HG02588 (cell line): Measurements from ENCODE around the gene SLX1B.
"Not testable (repeated sequence)": the region's sequence is repeated elsewhere in the genome, so short reads cannot be mapped to it uniquely, and the experiment has no call there.

ENCODE experiments used
- ATAC-seq: cut with Tn5 transposase; IDR thresholded peaks from one replicate; pipeline ENCODE4 v1.9.1; 2021; ENCODE audit warnings: mild to moderate bottlenecking, moderate library complexity; ENCODE audit not compliant: unreplicated experiment

The SLX1B gene

DNA sequence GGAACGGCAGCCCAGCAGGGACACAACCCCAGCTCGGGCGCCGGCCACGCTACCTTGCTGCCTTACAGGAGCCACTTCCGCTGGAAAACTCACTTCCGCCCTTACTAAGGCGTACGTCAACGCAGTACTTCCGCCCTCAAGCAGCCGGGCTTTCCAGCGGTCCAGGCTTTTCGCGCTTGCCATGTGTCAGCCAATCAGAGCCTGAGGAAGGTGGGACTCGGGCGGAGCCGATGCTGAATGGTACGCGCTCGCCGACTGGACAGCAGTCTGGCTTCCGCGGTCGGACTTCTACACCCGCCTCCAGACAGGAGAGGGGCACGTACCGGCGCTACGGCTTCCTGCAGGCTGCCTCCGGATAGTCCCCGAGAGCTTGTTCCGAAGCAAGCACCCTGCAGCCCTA is at the start of gene SLX1B, which contains the start of gene BOLA2:
TSS of gene SLX1B (plus strand) at position 265 of the 400 bp plus-strand sequence.
TSS of gene BOLA2 (minus strand) at position 83 of the 400 bp plus-strand sequence. CDS start 98 bp downstream, outside the sequence.
- peak; percentile 84 for ATAC-seq

DNA sequence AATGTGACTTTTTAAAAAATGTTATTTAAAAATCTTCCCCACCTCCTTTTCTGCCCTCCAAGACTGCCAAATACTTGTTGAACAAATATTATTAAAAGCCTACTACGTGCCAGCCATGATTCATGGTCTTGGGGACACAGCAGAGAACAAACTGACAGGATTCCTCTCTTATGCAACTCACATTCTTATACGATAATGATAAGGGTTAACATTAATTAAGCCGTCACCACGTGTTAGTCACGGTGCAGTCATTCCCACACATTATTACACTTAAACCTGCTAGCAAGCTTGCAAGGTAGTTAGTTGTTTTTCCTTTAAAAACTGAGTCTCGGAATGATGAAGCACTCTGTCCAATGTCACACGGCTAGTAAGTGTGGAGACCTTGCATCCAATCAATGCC is 49.1 kb upstream of the SLX1B start:
- ATAC-seq: not testable (repeated sequence)

DNA sequence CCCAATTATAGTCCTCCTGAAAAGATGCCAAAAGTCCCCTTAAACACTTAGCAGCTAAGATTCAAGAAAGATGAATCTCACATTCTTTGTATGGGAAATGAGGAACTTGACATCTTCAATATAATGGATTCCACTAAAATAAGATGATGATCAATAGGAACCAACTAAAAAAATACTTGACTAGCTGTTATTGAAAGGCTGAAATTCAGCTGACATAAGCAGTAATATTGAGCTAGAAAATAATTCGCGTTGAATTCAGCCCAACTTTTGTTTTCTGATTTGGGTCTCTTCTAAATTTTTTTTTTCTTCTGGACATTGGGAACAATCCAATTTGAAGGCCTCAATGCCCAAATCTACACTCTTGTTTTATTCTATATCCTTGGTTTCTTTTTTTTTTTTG is 30.7 kb upstream of the SLX1B start:
- not testable (repeated sequence) for ATAC-seq

DNA sequence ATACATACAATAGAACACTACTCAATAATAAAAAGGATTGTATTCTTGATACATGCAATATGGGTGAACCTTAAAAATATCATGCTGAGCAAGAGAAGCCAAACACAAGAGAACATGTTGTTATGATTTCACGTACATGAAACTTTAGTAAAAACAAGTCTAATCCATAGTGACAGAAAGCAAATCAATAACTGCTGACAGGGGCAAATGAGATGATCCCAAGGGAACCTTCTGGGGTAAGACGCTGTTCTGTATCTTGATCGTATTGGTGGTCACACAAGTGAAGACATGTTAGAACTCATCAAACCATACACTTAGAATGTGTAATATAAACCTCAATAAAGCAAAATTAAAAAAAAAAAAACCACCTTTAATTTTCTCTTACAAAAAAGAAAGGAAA is 28.9 kb upstream of the SLX1B start:
- ATAC-seq: not testable (repeated sequence)

DNA sequence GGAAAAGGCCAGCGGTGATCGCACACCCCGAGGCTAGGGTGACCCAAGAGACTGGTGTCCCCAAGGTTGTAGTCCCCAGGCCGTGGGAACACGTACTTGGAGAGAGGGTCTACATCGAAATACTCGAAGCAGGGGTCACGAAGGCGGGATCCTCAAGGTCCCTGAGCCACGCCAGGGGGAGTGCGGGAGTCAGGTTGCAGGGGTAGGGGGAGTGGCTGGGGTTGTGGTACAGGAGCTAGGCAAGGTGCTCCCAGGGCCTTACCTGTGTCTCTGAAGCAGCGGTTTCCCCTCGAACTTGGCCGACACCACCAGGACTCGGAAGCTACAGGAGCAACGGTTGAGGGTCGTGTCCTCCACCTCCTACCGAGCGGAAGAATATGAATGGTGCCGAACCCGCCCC is 579 bp upstream of the SLX1B start:
- ATAC-seq: peak; percentile 3

DNA sequence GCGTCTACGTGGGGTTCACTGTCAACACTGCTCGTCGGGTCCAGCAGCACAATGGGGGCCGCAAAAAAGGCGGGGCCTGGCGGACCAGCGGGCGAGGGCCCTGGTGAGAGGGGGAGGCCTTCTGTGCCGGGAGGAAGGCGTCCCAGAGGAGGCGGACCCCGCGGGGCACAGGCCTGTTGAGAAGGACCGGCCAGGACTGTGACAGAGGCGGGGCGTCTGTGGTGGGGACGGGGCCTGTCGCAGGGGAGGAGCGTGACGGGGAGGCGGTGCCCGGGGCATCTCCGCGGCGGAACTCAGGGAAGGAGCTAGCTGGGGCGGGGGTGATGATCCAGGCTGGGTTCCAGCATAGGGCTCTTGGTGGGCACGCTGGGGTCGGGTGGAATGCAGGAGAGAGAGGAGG is 495 bp downstream of the SLX1B start:
- peak; percentile 48 for ATAC-seq

DNA sequence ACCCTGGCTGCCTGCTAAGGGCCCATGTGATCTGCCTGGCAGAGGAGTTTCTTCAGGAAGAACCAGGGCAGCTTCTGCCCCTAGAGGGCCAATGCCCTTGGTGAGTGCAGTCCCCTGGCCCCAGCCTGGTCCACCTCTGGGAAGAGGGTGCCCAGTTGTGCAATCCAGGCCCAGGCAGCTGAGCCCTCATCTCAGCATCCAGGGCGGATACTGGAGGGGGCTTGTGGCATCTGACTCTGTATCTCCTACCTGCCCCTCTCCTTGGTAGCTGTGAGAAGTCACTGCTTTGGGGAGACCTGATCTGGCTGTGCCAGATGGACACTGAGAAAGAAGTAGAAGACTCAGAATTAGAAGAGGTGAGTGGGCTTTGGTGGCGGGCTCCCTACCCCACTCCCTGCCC is 3.3 kb downstream of the SLX1B start:
- ATAC-seq: not testable (repeated sequence)

DNA sequence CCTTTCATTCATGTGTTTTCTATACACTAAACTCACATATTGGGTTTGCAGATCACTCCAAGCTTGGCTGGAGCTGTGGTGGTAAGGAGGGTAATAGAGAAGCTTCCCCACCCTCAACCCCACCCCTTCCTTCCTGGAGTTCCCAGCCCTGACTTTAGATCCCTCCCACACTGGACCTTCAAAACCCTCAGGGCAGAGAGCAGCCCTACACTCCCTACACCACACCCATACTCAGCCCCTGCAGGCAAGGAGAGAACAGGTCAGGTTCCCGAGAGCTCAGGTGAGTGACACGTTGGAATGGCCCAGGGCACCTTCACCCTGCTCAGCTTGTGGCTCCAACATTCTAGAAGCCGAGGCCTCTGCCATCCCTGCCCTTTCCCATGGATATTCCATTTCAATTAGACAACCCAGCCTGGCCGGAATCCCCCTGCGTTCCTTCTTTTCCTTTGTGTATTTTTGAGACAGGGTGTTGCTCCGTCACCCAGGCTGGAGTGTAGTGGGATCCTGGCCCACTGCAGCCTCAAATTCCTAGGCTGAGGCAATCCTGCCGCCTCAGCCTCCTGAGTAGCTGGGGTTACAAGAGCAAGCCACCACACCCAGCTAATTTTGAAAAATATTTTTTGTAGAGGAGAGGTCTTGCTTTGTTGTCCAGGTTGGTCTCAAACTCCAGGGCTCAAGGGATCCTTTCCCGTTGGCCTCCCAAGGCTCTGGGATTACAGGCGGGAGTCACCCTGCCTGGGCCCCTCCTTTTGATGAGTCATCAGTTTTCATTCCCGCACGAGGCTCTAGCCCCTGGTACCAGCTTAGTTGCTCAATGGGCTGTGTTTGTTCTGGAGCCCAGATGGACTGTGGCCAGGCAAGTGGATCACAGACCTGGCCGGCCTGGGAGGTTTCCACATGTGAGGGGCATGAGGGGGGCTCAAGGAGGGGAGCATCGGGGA is 5.6 kb downstream of the SLX1B start, which contains the start of gene SULT1A4:
TSS of gene SULT1A4 (plus strand) at position 208 of the 941 bp plus-strand sequence. CDS start 1,473 bp downstream, outside the sequence.
- ATAC-seq: not testable (repeated sequence)

DNA sequence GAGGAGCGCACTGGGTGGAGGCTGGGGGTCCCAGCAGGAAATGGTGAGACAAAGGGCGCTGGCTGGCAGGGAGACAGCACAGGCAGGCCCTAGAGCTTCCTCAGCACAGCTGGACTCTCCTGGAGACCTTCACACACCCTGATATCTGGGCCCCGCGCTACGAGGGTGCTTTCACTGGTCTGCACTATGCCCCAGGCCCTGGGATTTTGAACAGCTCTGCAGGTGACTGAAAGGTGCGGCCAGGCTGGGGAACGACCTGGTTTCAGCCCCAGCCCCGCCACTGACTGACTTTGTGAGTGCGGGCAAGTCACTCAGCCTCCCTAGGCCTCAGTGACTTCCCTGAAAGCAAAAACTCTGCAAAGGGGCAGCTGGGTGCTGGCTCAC is 6.3 kb downstream of the SLX1B start:
- ATAC-seq: not testable (repeated sequence)

DNA sequence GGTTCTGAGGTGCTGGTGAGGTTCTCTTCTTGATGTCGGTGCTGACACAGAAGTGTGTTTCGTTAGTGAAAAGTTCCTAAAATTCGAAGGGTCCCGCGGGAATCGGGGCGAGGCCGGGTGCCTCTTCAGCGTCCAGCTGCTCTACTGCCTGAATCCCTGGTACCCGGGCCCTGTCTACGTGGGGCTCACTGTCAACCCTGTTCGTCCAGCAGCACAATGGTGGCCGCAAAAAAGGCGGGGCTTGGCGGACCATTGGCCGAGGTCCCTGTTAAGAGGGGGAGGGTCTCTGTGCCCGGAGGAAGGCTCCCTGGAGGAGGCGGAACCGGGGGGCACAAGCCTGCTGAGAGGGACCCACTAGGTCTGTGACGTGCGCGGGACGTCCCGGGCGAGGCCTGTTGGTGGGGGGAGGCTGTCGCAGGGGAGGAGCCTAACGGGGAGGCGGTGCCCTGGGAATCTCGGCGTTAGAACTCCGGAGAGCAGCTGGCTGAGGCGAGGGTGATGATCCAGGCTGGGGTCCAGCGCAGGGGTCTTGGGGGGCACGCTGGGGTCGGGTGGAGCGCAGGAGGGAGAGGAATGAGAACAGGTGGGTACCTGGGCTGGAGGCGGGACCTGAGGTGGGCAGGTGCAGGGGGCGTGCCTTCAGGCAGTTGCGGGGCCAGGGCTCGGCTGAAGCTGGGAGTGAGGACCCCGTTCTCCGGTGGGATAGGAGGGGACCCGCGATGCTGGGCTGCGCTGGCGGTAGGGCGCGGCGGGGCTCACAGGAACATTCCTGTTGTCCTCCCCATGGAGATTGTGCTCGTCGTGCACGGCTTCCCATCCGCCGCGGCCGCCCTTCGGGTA is 11.9 kb downstream of the SLX1B start:
- ATAC-seq: not testable (repeated sequence)

DNA sequence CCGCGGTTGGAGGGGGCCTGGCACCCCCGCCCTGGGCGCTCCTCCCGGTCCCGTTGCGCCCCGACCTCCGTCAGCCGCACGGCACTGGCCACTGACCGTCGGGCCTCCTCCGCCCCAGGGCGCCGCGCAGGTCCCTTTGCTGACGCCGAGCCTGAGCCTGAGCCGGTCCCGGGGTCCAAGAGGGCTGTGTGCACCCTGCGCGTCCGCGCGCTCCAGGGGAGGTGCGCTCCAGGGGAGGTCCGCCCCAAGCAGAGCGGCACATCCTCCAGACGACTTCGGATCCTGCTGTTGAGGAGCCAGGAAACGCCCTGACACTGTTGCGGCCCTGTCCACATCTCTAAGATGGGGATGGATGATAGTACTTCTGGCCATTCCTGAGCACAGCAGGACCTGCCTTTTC is 12.6 kb downstream of the SLX1B start:
- not testable (repeated sequence) for ATAC-seq

DNA sequence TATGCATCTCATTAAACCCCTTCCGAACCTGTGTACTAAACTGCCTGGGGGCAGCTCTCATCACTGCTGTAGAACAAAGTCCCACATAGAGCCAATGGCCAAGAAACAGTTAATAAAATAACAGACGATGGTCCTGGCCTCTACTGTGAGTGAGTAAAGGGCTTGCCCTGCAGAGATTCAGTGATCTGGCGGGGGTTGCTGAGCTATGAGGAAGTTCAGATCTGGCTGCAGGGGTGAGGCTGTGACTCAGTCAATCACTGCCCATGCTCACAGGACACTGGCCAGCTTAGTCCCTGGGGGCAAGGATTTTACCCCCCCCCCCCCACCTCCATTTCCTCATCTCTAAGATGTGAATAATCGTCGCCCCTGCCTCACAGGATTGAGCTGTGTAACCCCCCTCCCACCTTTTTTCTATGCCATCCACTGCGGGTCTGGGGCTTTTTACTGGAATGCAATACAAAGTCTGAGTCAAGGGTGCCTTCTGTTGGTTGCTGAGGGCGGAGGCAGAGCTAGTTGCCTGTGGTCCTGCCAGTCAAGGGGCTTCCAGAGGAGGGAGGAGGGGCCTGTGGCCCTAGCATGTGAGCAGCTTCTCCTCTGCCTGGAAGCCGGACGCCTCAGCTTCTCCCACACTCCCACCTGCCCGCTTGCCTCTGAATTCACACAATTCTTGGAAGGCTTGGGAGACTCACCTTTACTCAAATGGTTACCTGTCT is 13.5 kb downstream of the SLX1B start:
- not testable (repeated sequence) for ATAC-seq

DNA sequence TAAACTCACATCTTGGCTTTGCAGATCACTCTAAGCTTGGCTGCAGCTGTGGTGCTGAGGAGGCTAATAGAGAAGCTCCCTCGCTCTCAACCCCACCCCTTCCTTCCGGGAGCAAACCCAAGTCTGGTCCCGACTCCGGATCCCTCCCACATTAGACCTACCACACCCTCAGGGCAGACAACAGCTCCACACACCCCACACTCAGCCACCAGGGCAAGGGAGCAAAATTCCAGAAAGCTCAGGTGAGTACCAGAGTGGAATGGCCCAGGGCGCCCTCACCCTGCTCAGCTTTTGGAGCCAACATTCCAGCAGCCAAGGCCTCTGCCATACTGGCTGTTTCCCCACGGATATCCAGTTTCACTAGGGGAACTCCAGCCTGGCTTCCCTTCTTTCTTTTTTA is 15.3 kb downstream of the SLX1B start:
- ATAC-seq: not testable (repeated sequence)

DNA sequence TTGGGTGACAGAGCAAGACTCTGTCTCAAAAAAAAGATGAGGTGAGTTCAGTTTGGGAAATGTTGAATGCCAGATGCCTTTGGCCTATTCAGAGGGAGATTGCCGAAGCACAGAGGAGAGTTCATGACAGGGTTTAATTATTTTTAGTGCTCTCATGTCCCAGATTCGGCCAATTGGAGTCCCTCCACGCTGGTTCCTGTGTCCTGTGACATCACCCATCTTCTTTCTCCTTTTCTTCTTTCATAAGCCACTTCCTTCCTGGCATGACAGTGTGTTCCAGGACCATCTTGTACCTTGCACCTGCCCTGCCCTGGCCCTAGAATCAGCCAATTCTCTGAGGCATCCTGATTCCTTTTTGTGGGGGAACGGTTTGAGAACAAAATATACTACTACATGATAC is 17.7 kb downstream of the SLX1B start:
- not testable (repeated sequence) for ATAC-seq

DNA sequence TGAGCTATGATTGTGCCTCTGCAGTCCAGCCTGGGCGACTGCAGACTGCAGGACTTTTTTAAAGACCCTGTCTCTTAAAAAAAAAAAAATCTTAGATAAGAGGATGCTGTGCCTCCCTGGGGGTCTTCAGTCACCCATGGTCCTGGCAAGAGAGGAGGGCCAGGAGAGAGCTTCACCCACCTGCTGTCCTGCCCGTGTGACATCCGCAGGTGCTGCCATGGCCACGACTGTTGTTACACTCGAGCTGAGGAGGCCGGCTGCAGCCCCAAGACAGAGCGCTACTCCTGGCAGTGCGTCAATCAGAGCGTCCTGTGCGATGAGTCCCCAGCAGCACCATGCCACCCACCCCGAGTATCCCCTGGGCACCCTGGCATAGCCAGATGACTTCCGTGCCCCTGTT is 27.9 kb downstream of the SLX1B start:
- not testable (repeated sequence) for ATAC-seq

DNA sequence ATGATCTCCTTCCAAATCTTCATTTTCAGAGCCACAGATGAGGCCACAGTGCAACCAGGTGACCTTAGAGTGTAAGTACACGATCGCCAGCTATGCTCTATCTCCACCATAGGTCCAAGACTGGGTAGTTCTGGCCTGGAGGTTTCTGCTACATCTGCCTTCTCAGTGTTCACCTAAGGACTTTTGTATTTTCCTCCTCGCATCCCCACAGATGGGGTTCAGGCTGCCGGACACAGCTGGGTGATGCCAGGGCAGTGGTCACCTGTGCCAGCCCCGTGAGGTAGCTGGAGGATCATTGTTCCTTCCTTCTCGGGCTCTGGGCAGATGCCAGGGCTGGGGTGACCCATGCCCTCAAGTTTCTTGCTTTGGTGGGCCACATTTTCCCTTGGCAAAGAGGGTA is 52.0 kb downstream of the SLX1B start, which contains the start of gene NPIPB12:
TSS of gene NPIPB12 (minus strand) at position 101 of the 400 bp plus-strand sequence.
- ATAC-seq: not testable (repeated sequence)
